Measurements from ENCODE around the gene AMHR2. TPM values are rescaled to one million over a fixed set of nuclear protein-coding genes. Genes with fewer than 3 reads are reported as not detected.

The AMHR2 gene
- total RNA-seq, 2 experiments from 2014 or later, result not detected

DNA sequence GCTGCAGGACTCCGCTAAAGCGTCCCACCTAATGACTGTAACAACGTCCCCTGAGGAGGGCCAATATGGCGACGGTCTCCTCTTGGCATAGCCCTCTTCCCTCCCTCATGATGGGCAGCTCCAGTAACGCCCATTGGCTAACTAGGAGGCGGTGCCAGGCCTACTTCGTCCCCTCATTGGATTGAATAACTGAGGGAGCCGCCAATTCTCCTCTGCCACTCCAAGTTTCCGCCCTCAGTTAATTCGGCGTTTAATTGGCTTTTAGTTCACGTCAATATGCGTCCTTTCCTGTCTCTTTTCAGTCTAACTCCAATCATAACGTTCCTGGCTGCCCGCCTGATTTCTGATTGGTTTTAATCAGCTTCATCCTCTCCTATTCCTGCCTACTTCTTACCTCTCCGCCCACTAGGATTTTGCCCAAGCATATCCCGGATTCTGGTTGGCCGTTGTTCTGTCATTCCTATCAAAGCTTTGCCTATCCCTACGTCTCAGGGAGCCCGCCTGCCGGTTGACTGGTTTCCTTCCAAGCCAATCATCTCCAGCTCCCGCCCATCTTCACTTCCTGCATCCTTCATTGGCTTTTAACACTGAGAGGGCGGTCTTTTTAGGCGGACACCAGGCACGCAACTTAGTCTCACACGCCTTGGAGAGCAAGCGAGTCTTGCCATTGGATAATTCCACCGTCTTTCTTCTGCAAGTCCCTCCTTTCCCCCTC is 44.1 kb upstream of the AMHR2 start:
- no peak overlapping the region for H3K4me3 Mint-ChIP-seq
- DNase-seq (peak; percentile 99), ATAC-seq (peak; percentile 76)
- peaks cover 36% of the 10 kb centered on the region for H3K4me1 Mint-ChIP-seq (ENCODE audit: low read depth)
- TF ChIP-seq, protein P1, sequence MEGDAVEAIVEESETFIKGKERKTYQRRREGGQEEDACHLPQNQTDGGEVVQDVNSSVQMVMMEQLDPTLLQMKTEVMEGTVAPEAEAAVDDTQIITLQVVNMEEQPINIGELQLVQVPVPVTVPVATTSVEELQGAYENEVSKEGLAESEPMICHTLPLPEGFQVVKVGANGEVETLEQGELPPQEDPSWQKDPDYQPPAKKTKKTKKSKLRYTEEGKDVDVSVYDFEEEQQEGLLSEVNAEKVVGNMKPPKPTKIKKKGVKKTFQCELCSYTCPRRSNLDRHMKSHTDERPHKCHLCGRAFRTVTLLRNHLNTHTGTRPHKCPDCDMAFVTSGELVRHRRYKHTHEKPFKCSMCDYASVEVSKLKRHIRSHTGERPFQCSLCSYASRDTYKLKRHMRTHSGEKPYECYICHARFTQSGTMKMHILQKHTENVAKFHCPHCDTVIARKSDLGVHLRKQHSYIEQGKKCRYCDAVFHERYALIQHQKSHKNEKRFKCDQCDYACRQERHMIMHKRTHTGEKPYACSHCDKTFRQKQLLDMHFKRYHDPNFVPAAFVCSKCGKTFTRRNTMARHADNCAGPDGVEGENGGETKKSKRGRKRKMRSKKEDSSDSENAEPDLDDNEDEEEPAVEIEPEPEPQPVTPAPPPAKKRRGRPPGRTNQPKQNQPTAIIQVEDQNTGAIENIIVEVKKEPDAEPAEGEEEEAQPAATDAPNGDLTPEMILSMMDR (IDR thresholded peaks at IDR 0.05), result no peak
- H3K9me3 Mint-ChIP-seq, result no peaks in the 10 kb centered on the region
- CTCF ChIA-PET, result interaction anchor here (0.6 to 3.3 kb wide), 11 partner anchors 17 to 325 kb away, joined by 3 to 21 read pairs (median 6); partner anchors contain the start of gene AAAS
- intact Hi-C loops (cut with micrococcal nuclease), result loop anchor here (5.0 kb wide), 1 partner anchor 43 kb away; the partner anchor contains the start of gene AMHR2
- no peak overlapping the region for H3K27ac Mint-ChIP-seq
- no peaks in the 10 kb centered on the region for H3K27me3 Mint-ChIP-seq
- POLR2A ChIA-PET, result interaction anchor here (0.6 to 2.6 kb wide), 9 partner anchors 9 to 59 kb away, joined by 3 to 11 read pairs (median 4); partner anchors contain the start of gene SP7
- peaks cover 32% of the 10 kb centered on the region for H3K36me3 Mint-ChIP-seq (ENCODE audit: low read depth)

DNA sequence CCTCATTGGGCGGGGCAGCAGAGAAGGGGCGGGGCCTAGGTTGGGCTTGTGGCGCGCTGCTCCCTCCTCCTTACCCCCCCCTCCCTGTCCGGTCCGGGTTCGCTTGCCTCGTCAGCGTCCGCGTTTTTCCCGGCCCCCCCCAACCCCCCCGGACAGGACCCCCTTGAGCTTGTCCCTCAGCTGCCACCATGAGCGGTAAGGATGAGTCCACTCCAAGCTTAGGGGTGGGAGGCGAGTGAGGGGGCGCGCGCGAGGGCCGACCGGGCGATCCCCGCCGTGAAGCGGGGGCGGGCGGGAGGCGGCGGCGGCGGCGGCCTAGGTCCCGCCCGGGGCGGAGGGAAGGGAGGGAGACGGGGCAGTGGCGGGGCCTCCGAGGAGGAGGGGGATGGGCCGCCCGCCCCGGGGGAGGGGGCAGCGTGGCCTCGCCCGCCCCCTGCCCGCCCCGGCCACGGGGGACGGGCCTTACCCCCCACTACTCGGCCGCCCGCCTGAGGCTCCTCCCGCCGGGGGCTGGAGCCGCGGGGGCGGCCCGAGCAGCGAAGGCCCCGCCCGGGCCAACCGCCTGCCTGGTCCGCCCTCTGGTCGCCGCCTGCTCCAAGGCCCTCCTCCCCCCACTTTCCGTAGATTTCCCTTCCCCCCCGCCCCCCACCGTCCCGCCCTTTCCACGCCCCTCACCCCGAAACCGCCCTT is 43.4 kb upstream of the AMHR2 start, which contains the start of gene SP1:
TSS of gene SP1 (plus strand) at position 73 of the 690 bp plus-strand sequence. CDS start at position 189, 116 bp downstream.
- intact Hi-C loops (cut with micrococcal nuclease), result loop anchor here (5.0 kb wide), 1 partner anchor 42 kb away; the partner anchor contains the start of gene AMHR2
- H3K27ac Mint-ChIP-seq, result peak within 1 kb of the TSS; percentile 93
- no peaks in the 10 kb centered on the region for H3K9me3 Mint-ChIP-seq
- peak within 1 kb of the TSS; percentile 86 for H3K4me3 Mint-ChIP-seq
- TF ChIP-seq, protein P1 (IDR thresholded peaks at IDR 0.05), result no peak
- ATAC-seq (peak; percentile 47), DNase-seq (peak; percentile 91)
- H3K36me3 Mint-ChIP-seq (ENCODE audit: low read depth), result peaks cover 34% of the 10 kb centered on the region
- ChIA-PET CTCF (interaction anchor here (0.6 to 4.2 kb wide), 12 partner anchors 16 to 326 kb away, joined by 3 to 24 read pairs (median 8); partner anchors contain the start of gene AAAS), POLR2A (interaction anchor here (1.1 to 2.6 kb wide), 4 partner anchors 37 to 55 kb away, joined by 4 to 11 read pairs (median 6); partner anchors contain the start of gene SP7)
- no peaks in the 10 kb centered on the region for H3K27me3 Mint-ChIP-seq
- H3K4me1 Mint-ChIP-seq (ENCODE audit: low read depth), result peaks cover 38% of the 10 kb centered on the region

DNA sequence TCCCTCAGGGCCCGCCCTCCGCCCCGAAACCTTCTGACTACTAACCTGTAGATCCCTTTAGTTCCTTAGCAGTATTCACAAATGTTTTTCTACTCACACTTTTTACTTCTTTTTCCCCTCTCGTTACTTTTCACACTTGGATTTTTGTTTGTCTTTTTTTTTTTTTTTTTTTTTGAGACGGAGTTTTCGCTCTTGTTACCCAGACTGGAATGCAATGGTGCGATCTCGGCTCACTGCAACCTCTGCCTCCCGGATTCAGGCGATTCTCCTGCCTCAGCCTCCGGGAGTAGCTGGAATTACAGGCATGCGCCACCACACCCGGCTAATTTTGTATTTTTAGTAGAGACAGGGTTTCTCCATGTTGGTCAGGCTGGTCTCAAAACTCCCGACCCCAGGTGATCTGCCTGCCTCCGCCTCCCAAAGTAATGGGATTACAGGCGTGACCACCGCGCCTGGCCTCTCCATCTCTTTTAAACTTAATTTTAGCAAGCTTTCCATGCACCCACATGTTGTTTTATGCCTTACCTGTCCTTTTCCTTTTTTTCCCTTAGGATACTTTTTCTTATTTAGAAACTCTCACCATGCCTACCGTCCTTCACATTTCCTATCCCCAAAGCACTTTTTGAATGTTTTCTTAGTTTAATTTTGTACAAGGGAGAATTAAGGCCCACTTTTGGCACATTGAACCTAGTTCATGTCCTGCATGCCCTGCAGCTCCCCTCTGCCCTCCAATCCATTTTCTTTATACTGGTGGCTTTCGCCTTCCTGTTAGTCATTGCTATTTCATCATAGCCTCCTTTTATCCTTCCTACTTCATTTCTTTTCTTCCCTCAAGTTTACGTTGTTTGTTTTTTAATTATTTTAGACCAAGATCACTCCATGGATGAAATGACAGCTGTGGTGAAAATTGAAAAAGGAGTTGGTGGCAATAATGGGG is 42.6 kb upstream of the AMHR2 start:
- TF ChIP-seq, protein P1 (IDR thresholded peaks at IDR 0.05), result no peak
- H3K27ac Mint-ChIP-seq, result peak overlapping the region; percentile 93
- ChIA-PET CTCF (interaction anchor here (0.5 to 4.4 kb wide), 10 partner anchors 12 to 221 kb away, joined by 3 to 51 read pairs (median 8); partner anchors contain the start of genes AAAS and NPFF), POLR2A (interaction anchor here (1.4 to 2.0 kb wide), 4 partner anchors 29 to 60 kb away, joined by 3 to 6 read pairs (median 4); partner anchors contain the start of gene PRR13)
- H3K4me1 Mint-ChIP-seq (ENCODE audit: low read depth), result peaks cover 41% of the 10 kb centered on the region
- no peaks in the 10 kb centered on the region for H3K9me3 Mint-ChIP-seq
- ATAC-seq (no peak), DNase-seq (peak; percentile 16)
- no peaks in the 10 kb centered on the region for H3K27me3 Mint-ChIP-seq
- peaks cover 37% of the 10 kb centered on the region for H3K36me3 Mint-ChIP-seq (ENCODE audit: low read depth)
- intact Hi-C loops (cut with micrococcal nuclease), result loop anchor here (5.0 kb wide), 1 partner anchor 41 kb away; the partner anchor contains the start of gene AMHR2
- H3K4me3 Mint-ChIP-seq, result peak overlapping the region; percentile 86

DNA sequence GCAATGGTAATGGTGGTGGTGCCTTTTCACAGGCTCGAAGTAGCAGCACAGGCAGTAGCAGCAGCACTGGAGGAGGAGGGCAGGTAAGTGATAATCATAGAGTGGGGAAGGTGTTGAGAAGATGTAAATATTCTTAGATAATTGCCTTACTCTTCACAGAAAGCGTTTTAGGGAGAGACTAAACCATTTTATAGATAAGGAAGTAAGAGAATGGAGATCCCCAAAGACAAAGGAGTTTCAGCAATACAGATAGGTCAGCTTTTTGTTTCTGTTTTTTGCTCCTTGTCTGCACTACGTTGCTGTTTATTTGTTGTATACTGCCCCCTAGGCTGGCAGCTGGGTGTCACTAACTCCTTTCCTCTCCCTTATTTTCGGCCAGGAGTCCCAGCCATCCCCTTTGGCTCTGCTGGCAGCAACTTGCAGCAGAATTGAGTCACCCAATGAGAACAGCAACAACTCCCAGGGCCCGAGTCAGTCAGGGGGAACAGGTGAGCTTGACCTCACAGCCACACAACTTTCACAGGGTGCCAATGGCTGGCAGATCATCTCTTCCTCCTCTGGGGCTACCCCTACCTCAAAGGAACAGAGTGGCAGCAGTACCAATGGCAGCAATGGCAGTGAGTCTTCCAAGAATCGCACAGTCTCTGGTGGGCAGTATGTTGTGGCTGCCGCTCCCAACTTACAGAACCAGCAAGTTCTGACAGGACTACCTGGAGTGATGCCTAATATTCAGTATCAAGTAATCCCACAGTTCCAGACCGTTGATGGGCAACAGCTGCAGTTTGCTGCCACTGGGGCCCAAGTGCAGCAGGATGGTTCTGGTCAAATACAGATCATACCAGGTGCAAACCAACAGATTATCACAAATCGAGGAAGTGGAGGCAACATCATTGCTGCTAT is 41.7 kb upstream of the AMHR2 start:
- no peaks in the 10 kb centered on the region for H3K9me3 Mint-ChIP-seq
- CTCF ChIA-PET, result interaction anchor here (0.5 to 4.4 kb wide), 10 partner anchors 13 to 222 kb away, joined by 3 to 51 read pairs (median 7); partner anchors contain the start of gene NPFF
- POLR2A ChIA-PET, result interaction anchor here (1.4 to 2.0 kb wide), 6 partner anchors 13 to 61 kb away, joined by 3 to 9 read pairs (median 4); partner anchors contain the start of gene PRR13
- intact Hi-C loops (cut with micrococcal nuclease), result loop anchor here (5.0 kb wide), 1 partner anchor 40 kb away; the partner anchor contains the start of gene AMHR2
- peak; percentile 67 for DNase-seq
- H3K36me3 Mint-ChIP-seq (ENCODE audit: low read depth), result peaks cover 43% of the 10 kb centered on the region
- ATAC-seq, result no peak
- TF ChIP-seq, protein P1 (IDR thresholded peaks at IDR 0.05), result peak; percentile 34
- no peaks in the 10 kb centered on the region for H3K27me3 Mint-ChIP-seq
- H3K4me3 Mint-ChIP-seq, result peak overlapping the region; percentile 86
- peak overlapping the region; percentile 93 for H3K27ac Mint-ChIP-seq
- H3K4me1 Mint-ChIP-seq (ENCODE audit: low read depth), result peaks cover 47% of the 10 kb centered on the region
